Tibial nerve (tissue), 4 donors: ENCODE results near the gene GALM.

ENCODE experiments used
- CTCF ChIP-seq, 5 experiments: fragments of 200-600 bp in 3 of 5; fragments of 450-650 bp in 2 of 5; sonication (generic) in 3 of 5; IDR thresholded peaks; one replicate each; pipeline ENCODE4 v1.5.1; 2016 to 2019; ENCODE audit warnings: antibody characterized with exemption in 5 of 5, mild to moderate bottlenecking in 3 of 5, moderate library complexity in 2 of 5
- EP300 ChIP-seq, 2 donors: sonication (generic); formaldehyde crosslinking; IDR thresholded peaks; one replicate each; pipeline ENCODE4 v1.6.1; 2017; ENCODE audit warnings: antibody characterized with exemption in 2 of 2, mild to moderate bottlenecking in 1 of 2
- POLR2A ChIP-seq, 2 donors: fragments of 450-650 bp; IDR thresholded peaks; one replicate each; pipeline ENCODE4 v1.6.1; 2017; ENCODE audit warnings: antibody characterized with exemption in 2 of 2, mild to moderate bottlenecking in 2 of 2, moderate library complexity in 2 of 2

DNA sequence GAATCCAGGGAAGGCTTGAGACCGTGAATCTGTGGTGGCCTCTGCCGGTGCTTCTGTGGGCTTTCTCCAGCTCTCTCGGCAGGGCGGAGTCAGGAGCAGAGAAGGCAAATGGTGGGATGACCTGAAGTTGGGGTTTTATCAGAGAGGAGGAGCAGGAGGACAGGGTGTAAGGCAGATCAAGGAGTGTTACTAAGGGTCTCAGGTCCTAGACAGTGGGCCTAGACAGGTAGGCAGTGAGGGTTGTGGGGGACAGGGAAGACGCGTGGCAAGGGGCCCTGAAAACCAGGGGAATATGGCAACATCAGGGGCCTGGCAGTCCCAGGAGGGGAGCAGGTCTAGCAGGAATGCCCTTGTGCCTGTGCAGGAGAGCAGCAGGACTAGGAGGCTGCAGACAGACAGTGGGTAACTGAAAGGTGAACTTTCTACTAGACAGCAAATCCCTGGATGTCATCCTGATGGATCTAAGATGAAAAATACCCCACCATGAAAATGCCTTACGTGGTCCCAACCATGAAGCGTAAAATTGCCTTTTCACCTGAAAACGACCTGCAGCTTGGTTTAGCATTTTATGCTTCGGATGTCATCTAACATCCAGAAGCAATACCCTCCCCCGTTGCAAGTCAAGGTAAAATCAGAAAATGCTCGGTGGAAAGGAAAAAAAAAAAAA, 43.1 kb downstream of the GALM start:
- TF ChIP-seq CTCF (IDR thresholded peaks at IDR 0.05) (no peak), POLR2A (IDR thresholded peaks at IDR 0.05) (no peak), EP300 (IDR thresholded peaks at IDR 0.05) (no peak)
